Vagina (tissue), 2 donors: ENCODE data around the gene ACLY.

Experiments
- CTCF ChIP-seq, 3 experiments: fragments of 450-650 bp in 2 of 3; fragments of 200-600 bp in 1 of 3; sonication (generic) in 1 of 3; IDR thresholded peaks; one replicate each; pipeline ENCODE4 v1.5.1; 2017 to 2019; ENCODE audit warnings: antibody characterized with exemption in 3 of 3, mild to moderate bottlenecking in 2 of 3, moderate library complexity in 2 of 3
- POLR2A ChIP-seq, 2 donors: fragments of 450-650 bp; IDR thresholded peaks; one replicate each; pipeline ENCODE4 v1.6.1; 2017; ENCODE audit warnings: antibody characterized with exemption in 2 of 2, mild to moderate bottlenecking in 2 of 2, moderate library complexity in 2 of 2

- no peak for TF ChIP-seq POLR2A (IDR thresholded peaks at IDR 0.05)
- TF ChIP-seq CTCF (IDR thresholded peaks at IDR 0.05), result no peak
Measured at GRCh38 chr17:41920580-41920955, 1.8 kb upstream of the ACLY start.
